Right ventricle myocardium superior (tissue), 1 donor: ENCODE measurements around the gene RHBG. TPM values are rescaled to one million over a fixed set of nuclear protein-coding genes. Genes with fewer than 3 reads are reported as not detected.
A peak's percentile ranks its signal among the peaks of the same experiment; 100 is the strongest.
"Not testable (repeated sequence)": the region's sequence is repeated elsewhere in the genome, so short reads cannot be mapped to it uniquely, and the experiment has no call there.

Source experiments
- ATAC-seq: fragments of 200-7000 bp; cut with Tn5 transposase; one replicate; pipeline ENCODE4 v1.9.1; 2020; ENCODE audit warnings: mild to moderate bottlenecking; ENCODE audit not compliant: poor library complexity
- DNase-seq: peaks from one replicate; pipeline ENCODE4 v3.0.0-alpha.2; 2020
- intact Hi-C: fragments of 100-400 bp; cut with DNase I; formaldehyde crosslinking; loops from one replicate; pipeline ENCODE4 v1.11.2; 2022
- total RNA-seq: library from RNA; stranded (reverse); fragmentation: NEBNext Ultra II Directional; extraction: Animal tissue kit (Norgen Biotek cat#: 25700); gene quantifications from one replicate; pipeline ENCODE4 v1.2.1, GENCODE V29; 2021
- donor health status: DM: no; HTN: yes; CAD: no; lungs with severe emphysema.

The RHBG gene
- total RNA-seq, 1 donor from 2014 or later, result not detected

DNA sequence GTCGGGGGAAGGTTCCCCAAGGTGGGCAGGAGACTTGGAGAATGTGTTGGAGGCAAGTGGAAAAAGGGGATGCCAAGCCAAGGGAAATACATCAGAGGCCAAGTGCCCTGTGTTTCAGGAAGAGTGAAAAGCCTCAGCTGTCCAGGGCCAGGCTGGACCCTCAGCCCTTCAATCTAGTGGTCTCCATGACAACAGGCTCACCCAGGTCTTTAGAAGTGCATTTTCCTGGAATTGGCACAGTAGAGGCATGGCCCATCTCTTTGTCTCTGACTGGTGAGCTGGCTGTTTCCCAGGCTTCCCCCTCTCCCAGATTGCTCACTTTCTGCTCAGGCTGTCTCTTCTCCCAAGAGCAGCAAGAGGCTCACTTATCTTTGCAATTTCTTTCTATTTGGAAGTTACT, 10.4 kb upstream of the RHBG start:
- DNase-seq (no peak), ATAC-seq (no peak)
- intact Hi-C loops, result no loop called here

DNA sequence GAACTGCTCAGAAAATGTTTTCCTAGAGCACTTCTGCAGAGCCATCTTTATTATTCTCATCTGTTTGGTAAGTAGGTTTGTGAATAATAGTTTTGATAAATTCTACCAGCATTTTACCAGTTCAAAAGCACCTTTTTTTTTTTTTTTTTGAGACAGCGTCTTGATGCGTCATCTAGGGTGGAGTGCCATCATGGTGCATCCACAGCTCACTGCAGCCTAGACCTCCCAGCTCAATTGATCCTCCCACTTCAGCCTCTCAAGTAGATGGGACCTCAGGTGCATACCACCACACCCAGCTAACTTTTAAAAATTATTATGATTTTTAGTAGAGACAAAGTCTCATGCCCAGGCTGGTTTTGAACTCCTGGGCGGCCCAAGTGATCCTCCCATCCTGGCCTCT, 9.8 kb upstream of the RHBG start:
- intact Hi-C loops, result no loop called here
- ATAC-seq (no peak), DNase-seq (no peak)

DNA sequence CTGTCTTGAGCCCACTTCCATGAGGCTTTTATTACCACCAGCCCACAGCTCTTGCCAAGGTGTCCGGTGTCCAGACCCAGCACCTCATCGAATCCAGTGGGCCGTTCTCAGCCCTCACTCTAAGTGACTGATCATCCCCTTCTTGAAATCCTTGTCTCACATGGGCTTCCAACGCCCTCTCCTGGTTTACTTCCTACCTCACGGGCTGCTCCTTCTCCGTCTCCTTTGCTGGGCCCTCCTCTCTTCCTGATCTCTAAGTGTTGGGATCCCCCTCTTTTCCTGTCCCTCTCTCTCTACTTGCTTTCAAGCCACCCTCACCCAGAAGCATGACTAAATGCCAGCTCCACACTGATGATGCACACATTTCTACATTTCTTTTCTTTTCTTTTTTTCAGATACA, 9.0 kb upstream of the RHBG start:
- no peak for DNase-seq
- intact Hi-C loops, result no loop called here
- no peak for ATAC-seq

DNA sequence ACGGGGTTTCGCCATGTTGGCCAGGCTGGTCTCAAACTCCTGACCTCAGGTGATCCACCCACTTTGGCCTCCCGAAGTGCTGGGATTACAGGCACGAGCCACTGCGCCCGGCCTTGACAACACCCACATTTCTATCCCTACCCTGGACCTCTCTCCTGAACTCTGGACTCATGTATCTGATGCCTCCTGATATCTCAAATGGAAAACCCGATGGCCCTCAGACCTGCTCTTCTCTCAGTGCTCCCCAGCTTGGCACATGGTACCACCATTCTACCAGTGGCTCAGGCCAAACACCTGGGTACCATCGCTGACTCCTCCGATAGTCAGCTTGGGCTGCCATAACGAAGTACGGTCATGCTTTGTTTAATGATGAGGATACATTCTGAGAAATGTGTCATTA, 8.5 kb upstream of the RHBG start:
- ATAC-seq, result no peak
- intact Hi-C loops, result no loop called here
- no peak for DNase-seq

DNA sequence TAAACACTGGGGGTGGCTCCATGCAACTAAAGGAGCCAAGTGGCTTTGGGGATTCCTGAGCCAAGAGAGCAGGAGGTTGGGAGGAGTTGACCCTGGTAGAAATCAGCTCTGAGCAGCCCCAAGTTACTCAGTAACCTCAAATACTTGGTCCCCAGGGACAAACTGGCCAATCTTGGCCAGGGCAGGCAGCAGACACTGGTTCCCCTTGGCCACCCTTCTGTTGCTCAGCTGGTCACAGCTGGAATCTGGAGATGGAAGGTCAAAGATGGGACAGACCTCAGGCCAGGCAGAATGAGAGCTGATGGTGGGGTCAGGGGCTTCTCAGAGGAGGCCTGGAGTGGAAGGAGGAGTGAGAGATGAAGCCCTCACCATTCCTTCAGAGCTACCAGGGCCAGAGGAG, 3.3 kb upstream of the RHBG start:
- intact Hi-C loops, result no loop called here
- DNase-seq, result no peak
- ATAC-seq, result no peak

DNA sequence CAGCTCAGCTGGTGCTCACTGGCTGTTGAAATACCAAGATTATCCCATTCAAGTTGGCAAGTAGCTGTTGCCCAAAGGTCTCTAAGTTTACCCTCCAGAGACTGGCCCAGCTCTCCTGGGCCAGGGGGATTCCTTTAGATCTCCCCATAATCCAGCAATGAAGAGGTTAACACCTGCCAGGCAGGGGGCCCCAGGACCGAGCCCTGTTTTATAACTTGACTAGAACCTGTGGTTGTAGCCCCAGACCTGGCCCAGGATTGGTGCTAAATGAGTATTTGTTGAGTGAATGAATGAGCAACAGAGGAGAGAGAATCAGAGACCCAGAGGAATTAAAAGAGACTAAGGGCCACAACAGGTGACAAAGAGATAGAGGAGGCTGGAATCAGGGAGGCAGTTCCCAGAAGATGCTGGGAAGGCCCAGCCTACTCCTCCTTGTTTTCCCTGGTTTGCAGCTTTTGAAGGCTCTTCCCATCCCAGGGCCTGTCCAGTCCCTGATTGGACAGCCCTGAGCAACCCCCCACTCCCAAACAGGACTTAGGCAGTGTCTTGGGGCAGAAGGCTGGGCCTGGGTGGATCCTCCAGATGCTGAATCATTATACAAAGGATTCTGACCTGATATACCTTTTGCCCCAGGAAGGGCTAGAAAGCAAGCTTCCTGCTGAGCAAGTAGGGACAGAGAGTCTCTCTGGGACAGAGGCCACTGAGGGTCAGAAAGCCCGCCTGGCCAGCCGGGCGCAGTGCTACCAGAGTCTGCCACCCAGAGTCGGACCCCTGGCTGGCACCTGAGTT, 2.4 kb upstream of the RHBG start:
- intact Hi-C loops, result no loop called here

DNA sequence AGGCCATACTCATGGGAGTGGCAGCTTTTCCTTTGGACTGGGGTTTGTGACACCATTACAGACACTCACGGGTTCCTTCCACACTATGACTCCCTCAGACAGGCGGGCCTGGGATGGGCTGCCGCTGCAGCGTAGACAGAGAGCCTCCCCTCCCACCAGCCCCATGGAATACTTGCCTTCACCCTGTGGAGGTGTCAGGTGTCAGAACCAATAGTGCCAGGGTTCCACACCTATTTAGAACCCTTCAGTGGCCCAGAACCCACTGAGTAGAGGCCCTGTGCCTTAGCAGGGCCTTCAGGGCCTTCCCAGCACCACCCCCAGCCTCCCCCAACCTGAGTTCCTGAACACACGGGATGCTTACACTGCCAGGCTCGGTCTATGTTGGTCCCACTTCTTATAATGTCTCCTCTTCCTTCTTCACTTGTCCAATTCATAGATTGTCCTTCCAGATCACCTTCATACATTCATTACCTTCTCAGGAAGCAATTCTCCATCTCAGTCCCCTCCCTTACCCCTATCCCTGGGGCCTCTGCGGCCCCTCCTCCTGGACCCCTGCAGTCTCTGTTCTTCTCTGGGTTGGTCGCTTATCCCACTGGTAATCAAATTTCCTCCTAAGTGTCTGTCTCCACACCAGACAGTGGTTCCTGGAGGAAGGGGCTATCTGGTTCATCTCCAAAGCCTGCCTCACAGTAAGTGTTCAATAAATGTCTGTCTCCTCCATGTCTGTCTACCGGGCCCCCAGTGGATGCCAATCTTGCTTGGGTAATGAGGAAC, 1.4 kb upstream of the RHBG start:
- intact Hi-C loops, result no loop called here
- no peak for ATAC-seq

More for the DNA sequence above, 2.4 kb upstream of the RHBG start:
- DNase-seq (no peak), ATAC-seq (no peak)

DNA sequence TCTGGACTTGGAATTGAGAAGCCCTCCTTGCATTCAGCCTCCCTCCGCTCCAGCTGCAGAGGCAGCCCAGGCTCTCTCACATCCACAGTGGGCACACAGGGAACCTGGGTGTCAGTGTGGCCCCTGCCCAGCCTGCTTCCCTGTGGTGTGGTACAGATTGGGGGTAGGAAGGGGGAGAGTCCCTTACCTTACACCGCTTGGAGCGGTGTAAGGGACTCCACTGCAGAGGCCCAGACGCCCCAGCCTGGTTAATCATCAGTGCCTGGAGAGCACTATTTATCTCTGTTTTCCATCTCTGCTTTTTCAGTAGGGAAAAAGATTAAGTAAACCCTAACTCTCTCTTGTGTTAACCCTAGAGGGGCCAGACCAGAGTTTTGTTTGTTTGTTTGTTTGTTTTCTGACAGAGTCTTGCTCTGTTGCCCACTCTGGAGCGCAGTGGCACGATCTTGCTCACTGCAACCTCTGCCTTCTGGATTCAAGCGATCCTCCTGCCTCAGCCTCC, 803 bp upstream of the RHBG start:
- intact Hi-C loops, result no loop called here
- no peak for ATAC-seq
- DNase-seq, result no peak

More for the DNA sequence above, 1.4 kb upstream of the RHBG start:
- DNase-seq, result no peak

DNA sequence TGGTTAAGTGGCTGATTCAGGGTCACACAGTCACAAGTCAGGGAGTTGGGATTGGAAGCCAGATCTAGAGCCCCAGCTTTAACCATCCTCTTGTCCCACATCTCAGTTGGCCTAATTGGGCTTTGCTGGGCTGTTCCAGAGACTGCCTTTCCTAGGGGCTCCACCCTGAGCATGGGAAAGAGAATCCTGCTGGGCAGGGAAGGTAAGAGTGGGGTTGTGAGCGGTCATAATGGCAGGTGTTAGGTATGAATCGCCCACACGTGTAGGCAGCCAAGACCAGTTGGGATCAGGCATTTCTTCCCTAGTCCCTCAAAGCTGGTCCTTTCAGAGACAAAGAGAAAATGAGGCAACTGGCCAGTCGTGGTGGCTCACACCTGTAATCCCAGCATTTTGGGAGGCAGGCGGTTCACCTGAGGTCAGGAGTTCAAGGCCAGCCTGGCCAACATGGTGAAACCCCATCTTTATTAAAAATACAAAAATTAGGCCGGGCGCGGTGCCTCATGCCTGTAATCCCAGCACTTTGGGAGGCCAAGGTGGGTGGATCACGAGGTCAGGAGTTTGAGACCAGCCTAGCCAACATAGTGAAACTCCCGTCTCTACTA, 775 bp downstream of the RHBG start:
- DNase-seq, intact Hi-C loops, ATAC-seq: not testable (repeated sequence)

DNA sequence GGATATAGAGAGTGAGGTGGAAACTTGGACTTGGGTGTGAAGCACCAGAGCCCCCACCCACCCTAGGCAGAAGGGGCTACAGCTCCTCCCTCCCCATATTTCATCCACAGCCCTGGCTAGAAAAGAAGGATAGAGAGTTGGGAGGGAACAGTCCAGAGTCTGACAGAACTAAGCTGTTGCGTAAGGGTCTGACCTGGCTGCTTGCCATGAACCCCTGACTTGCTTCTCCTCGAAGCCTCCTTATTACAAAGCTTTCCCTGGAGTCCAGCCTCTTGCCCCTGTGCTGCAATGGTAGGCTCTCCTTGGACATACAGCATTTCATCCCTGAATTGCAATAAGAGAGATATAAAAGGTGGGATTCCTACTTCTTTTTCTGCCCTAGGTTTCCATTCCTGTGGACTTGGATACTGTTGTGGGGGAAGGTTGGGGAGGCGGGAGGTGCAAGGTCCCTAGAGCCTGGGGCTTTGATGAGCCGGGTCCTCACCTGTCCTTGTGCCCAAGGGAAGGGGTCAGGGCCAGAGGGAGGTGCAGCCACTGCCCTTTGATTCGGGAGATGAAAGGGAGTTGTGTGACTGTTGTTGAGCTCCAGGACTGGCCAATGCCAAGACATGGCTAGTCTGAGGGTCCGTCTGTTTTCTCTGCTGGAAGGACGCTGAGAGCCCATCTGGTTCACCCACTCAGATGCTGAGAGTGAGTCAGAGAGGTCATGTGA, 2.7 kb downstream of the RHBG start:
- DNase-seq (peak; percentile 79), ATAC-seq (no peak)
- intact Hi-C loops, result no loop called here

DNA sequence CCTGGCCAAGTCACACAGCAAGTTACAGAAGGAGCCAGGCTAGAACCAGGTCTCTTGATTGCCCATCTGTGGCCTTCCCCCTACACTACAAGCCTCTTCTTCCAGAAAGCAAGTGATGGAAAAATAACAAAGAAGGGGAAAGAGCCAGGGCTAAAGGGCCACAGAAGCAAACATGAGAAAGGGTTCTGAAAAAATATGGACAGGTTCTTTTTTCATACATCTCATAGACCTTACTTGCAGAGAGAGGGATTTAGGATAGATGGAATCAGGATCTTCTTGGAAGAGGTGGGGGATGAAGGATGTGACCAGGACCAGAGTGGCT, 3.2 kb downstream of the RHBG start:
- no peak for ATAC-seq
- intact Hi-C loops, result no loop called here
- no peak for DNase-seq

DNA sequence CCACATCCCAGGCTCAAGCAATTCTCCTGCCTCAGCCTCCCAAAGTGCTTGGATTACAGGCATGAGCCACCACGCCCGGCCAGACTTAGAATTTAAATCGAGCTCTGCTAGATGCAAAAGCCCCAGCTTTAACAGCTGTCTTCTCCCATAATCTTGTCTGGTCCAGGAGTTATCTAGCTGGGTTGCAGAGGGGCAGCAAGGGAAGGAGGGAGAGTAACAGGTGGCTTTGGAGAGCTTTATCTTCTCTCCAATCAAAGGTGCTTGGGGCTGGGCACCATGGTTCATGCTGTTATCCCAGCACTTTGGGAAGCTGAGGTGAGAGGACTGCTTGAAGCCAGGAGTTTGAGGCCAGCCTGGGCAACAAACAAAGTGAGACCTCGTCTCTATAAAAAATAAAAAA, 3.9 kb downstream of the RHBG start:
- no peak for ATAC-seq
- intact Hi-C loops, result no loop called here
- DNase-seq, result no peak

DNA sequence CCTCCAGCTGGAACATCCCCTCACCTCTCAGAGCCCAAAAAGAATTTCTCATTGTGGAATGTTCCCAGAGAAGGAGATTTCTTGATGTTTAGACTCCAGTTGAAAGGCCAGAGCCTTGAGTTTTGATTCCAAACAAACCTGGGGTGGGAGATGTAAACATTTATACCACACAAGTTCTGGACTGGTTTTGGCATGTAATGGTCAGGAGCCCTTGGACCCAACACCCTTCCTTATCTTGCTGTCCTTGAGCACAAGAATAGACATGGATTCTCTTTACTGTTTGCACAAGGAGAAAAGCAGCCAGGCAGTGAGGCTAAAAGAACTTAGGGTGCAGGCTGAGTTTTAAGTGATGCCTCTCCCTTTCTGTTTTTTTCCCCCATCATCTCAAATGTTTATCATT, 4.5 kb downstream of the RHBG start:
- DNase-seq (no peak), ATAC-seq (no peak)
- intact Hi-C loops, result no loop called here

DNA sequence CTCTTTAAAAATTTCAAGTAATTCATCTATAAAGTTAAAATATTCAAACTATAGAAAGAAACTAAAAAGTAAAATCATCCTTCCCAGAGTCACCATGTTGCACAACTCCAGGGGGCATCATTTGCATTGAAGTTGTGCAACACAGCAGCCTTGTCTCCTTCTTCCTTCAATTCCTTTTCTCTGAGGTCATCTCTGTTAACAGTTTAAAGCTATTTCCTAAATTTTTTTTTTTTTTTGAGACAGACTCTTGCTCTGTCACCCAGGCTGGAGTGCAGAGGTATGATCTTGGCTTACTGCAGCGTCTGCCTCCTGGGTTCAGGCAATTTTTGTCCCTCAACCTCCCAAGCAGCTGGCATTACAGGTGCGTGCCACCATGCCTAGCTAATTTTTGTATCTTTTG, 7.1 kb downstream of the RHBG start:
- ATAC-seq, result no peak

DNA sequence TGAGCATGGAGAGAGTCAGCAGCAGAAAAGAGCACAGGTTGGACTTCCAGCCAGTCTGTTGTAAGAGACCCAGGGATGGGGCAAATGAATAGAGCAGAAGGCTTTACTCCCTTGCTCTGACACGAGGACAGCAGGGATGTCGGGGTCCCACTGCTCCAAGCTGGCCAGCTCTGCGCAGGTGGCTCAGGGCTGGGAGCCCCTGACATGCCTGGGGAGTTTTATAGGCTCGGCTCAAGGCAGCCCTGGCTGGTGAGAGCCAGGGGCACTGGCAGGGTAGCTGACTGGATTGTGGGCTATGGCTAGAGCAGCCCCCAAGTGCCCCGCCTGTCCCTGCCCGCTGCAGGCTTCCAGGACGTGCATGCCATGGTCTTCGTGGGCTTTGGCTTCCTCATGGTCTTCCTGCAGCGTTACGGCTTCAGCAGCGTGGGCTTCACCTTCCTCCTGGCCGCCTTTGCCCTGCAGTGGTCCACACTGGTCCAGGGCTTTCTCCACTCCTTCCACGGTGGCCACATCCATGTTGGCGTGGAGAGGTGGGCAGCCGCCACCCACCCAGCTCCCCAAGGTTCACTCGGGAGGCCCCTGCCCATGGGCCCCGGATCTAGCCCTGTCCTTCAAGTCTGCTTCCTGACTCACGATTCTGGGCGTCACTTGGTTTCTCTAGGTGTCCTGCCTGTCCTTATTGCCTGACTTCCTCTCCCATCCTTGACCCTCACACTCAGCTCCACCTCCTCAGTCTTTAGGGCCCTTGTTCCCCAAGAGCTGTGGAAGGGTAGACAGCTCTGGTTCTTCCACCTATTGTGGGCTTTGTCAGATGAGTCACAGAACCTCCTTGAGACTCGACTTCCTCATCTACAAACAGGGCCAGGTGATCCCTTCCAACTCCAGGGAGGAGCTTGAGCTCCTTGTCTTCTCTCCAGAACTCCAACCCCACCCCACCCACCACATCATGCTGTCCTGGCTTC, 8.2 kb downstream of the RHBG start:
- ATAC-seq (no peak), DNase-seq (no peak)
- intact Hi-C loops, result no loop called here

More for the DNA sequence above, 7.1 kb downstream of the RHBG start:
- intact Hi-C loops, result no loop called here
- DNase-seq, result no peak

DNA sequence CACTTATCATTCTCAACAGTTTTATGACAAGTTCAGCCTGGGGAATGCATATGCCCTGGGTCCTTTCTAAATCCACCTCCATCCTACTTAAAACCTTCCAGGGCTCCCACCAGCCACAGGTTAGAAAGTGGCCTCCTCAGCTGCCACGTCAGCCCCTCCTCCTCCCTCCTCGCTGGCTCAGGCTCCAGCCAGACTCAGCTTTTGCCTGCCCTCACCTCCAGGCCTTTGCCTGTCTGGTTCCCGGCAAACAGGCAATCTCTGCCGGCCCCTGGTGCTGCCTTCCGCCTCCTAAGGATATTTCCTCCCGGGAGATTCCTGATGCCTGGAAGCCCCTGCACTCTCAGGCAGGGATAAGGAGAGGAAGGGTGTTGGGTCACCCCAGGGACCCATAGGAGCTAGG, 9.5 kb downstream of the RHBG start:
- DNase-seq, result no peak
- intact Hi-C loops, result no loop called here
- no peak for ATAC-seq

DNA sequence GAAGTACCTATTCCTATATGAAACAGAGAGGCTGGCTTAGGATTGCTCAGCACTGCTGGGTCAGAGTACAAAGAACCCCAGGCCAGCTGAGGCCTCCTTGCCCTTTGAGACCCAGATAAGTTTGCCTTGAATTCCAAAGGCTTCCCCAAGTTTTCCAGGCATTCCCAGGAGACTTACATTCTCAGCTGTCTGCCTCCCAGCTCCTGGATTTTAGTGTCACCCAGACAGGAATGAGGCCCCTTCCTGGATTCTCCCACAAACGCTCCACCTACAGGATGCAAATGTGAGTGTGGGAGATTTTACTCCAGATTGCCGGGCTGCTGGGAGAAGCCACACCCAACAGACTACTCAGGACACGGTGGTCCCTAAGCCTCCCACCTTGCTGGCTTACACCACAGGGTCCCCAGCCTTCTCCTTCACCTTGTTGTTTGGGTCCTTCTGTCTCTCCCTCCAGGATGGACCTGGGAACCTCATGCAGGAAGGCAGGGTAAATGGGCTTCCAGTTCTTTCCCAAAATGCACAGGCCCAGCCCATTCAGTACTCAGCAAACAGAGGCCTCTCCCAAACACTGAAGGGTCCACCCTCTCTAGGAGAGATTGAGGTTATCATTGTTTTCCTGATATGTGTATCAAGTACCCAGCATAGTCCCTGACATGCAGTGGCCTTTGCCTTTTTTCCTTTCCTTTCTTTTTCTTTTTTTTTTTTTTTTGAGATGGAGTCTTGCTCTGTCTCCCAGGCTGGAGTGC, 10.6 kb downstream of the RHBG start:
- DNase-seq (no peak), ATAC-seq (no peak)
- intact Hi-C loops, result no loop called here

DNA sequence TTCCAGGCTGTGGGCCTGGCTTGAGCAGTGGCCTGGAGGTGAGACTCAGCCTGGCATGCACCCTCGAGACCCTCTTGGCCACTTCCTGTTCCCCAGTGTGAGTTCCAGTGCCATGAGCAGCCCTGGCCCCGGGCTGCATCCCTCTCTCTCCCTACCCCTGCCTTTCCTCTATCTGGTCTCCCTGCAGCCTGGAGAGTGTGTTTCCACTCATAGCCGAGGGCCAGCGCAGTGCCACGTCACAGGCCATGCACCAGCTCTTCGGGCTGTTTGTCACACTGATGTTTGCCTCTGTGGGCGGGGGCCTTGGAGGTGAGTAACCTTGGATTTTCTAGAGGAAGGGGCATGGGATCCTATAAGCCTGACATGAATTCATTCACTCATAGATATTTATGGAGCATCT, 13.6 kb downstream of the RHBG start:
- ATAC-seq, result no peak

More for the DNA sequence above, 13.6 kb downstream of the RHBG start:
- DNase-seq, result no peak
- intact Hi-C loops, result no loop called here
